SK-N-SH (cell line): ENCODE measurements around the gene CCM2. TPM values are rescaled to one million over a fixed set of nuclear protein-coding genes. Genes with fewer than 3 reads are reported as not detected.

Source experiments
- CTCF ChIA-PET: fragments of 300-600, 350-600 bp; formaldehyde crosslinking; extraction: SDS; loops from one replicate; lab custom pipeline; 2021; lab: Yijun Ruan, JAX
- POLR2A ChIA-PET: fragments of 350-600 bp; sonication (Branson Sonifier 250); formaldehyde crosslinking; extraction: SDS; loops from one replicate; lab custom pipeline; 2020; ENCODE audit warnings: antibody characterized with exemption, inconsistent platforms; lab: Yijun Ruan, JAX
- DNase-seq: peaks from one replicate; pipeline ENCODE4 v3.0.0; 2012
- H2AFZ ChIP-seq: fragments of 200-600 bp; sonication (generic); 2 replicates; pipeline ENCODE4 v1.8.1; 2016; ENCODE audit warnings: antibody characterized with exemption, mild to moderate bottlenecking, low read depth
- H3F3A ChIP-seq: fragments of 200-600 bp; sonication (generic); replicated peaks from 2 replicates; pipeline ENCODE3; 2016; ENCODE audit warnings: antibody characterized with exemption, mild to moderate bottlenecking; ENCODE audit not compliant: insufficient read depth
- H3K27ac ChIP-seq, 2 experiments: fragments of 200-500 bp in 1 of 2; fragments of 200-600 bp in 1 of 2; sonication (Bioruptor generic) in 1 of 2; sonication (generic), shearing (Covaris generic) in 1 of 2; 2 replicates each; pipeline versions ENCODE4 v1.5.1 to v1.6.1; 2014 to 2016; ENCODE audit warnings: low read depth in 2 of 2, inconsistent platforms in 1 of 2, low read length in 1 of 2, mild to moderate bottlenecking in 1 of 2, mixed read lengths in 1 of 2
- H3K27me3 ChIP-seq: fragments of 200-600 bp; sonication (generic), shearing (Covaris generic); 2 replicates; pipeline ENCODE4 v1.6.1; 2016; ENCODE audit warnings: mixed run types; ENCODE audit not compliant: insufficient read depth
- H3K36me3 ChIP-seq, 2 experiments: fragments of 200-500 bp in 1 of 2; fragments of 200-600 bp in 1 of 2; sonication (Bioruptor generic) in 1 of 2; sonication (generic) in 1 of 2; replicated peaks in 1 of 2; 2 replicates each; pipeline versions ENCODE3 to v1.5.1; 2014 to 2016; ENCODE audit warnings: low read length in 1 of 2, mild to moderate bottlenecking in 1 of 2; ENCODE audit not compliant: insufficient read depth in 2 of 2, control insufficient read depth in 1 of 2
- H3K4me1 ChIP-seq, 2 experiments: fragments of 200-500 bp in 1 of 2; fragments of 200-600 bp in 1 of 2; sonication (Bioruptor generic) in 1 of 2; sonication (generic), shearing (Covaris generic) in 1 of 2; 2 replicates each; pipeline versions ENCODE4 v1.5.1 to v1.6.1; 2014 to 2016; ENCODE audit warnings: low read depth in 1 of 2, low read length in 1 of 2, mixed run types in 1 of 2; ENCODE audit not compliant: insufficient read depth in 2 of 2, control insufficient read depth in 1 of 2
- H3K4me2 ChIP-seq: fragments of 200-600 bp; sonication (generic), shearing (Covaris generic); 2 replicates; pipeline ENCODE4 v1.6.1; 2017; ENCODE audit warnings: mixed run types
- H3K4me3 ChIP-seq, 2 experiments: fragments of 200-500 bp in 1 of 2; fragments of 200-600 bp in 1 of 2; sonication (Bioruptor generic) in 1 of 2; sonication (generic), shearing (Covaris generic) in 1 of 2; 2 replicates each; pipeline versions ENCODE4 v1.5.1 to v1.8.1; 2014 to 2016; ENCODE audit warnings: low read depth in 2 of 2, inconsistent platforms in 1 of 2, low read length in 1 of 2, mild to moderate bottlenecking in 1 of 2, mixed read lengths in 1 of 2, moderate library complexity in 1 of 2
- H3K79me2 ChIP-seq: fragments of 200-600 bp; sonication (generic); 2 replicates; pipeline ENCODE4 v1.8.1; 2017; ENCODE audit warnings: mild to moderate bottlenecking; ENCODE audit not compliant: insufficient read depth
- H3K9ac ChIP-seq: fragments of 200-600 bp; sonication (generic); 2 replicates; pipeline ENCODE4 v1.6.1; 2017; ENCODE audit warnings: mixed run types
- H3K9me2 ChIP-seq: fragments of 200-600 bp; sonication (generic); 2 replicates; pipeline ENCODE4 v1.6.1; 2017; ENCODE audit warnings: mixed run types
- H3K9me3 ChIP-seq: fragments of 200-600 bp; sonication (generic); 2 replicates; pipeline ENCODE4 v1.6.1; 2017; ENCODE audit warnings: mixed run types, mild to moderate bottlenecking, moderate library complexity
- H4K20me1 ChIP-seq: fragments of 200-600 bp; sonication (generic); 2 replicates; pipeline ENCODE4 v1.6.1; 2017; ENCODE audit warnings: mild to moderate bottlenecking, mixed run types; ENCODE audit not compliant: insufficient read depth
- CHD2 ChIP-seq: fragments of 150-350 bp; IDR thresholded peaks from 2 replicates; pipeline ENCODE4 v1.6.1; 2018; ENCODE audit warnings: low read length; ENCODE audit not compliant: partially characterized antibody
- EZH2phosphoT487 ChIP-seq: fragments of 200-600 bp; sonication (generic); IDR thresholded peaks from 2 replicates; pipeline ENCODE4 v1.6.1; 2017; ENCODE audit warnings: low read depth, mixed run types, mild to moderate bottlenecking, antibody characterized with exemption, moderate library complexity, borderline replicate concordance
- FOSL2 ChIP-seq: IDR thresholded peaks from 2 replicates; pipeline ENCODE4 v1.4.0; 2012; ENCODE audit warnings: low read depth, mild to moderate bottlenecking, moderate library complexity, borderline replicate concordance
- GATA2 ChIP-seq: sonication (generic); formaldehyde crosslinking; IDR thresholded peaks from 2 replicates; pipeline ENCODE4 v1.5.0; 2020; ENCODE audit warnings: mild to moderate bottlenecking, missing genetic modification reagents
- JUND ChIP-seq: IDR thresholded peaks from 2 replicates; pipeline ENCODE4 v1.4.0; 2012
- RCOR1 ChIP-seq: fragments of 150-350 bp; IDR thresholded peaks from 2 replicates; pipeline ENCODE4 v1.6.1; 2017; ENCODE audit warnings: antibody characterized with exemption, low read length
- RXRA ChIP-seq: IDR thresholded peaks from 2 replicates; pipeline ENCODE4 v1.4.0; 2012; ENCODE audit warnings: low read depth, mild to moderate bottlenecking, borderline replicate concordance
- SIN3A ChIP-seq: IDR thresholded peaks from 2 replicates; pipeline ENCODE4 v1.6.1; 2012; ENCODE audit warnings: low read depth, mild to moderate bottlenecking, low read length, moderate library complexity, borderline replicate concordance
- TAF1 ChIP-seq: IDR thresholded peaks from 2 replicates; pipeline ENCODE4 v1.6.1; 2012; ENCODE audit warnings: low read depth, mild to moderate bottlenecking, low read length, moderate library complexity, borderline replicate concordance
- TCF12 ChIP-seq: IDR thresholded peaks from 2 replicates; pipeline ENCODE4 v1.4.0; 2012
- TEAD4 ChIP-seq: IDR thresholded peaks from 2 replicates; pipeline ENCODE4 v1.4.0; 2012; ENCODE audit warnings: mild to moderate bottlenecking, borderline replicate concordance; ENCODE audit not compliant: insufficient read depth
- WGBS: methylation state at CpG from one replicate; pipeline ENCODE4 v1.1.6; 2017; ENCODE audit warnings: low lambda C conversion rate; 5-methylcytosine and 5-hydroxymethylcytosine counted together
- polyA plus RNA-seq, 3 experiments: library from polyadenylated mRNA; depleted of rRNA; stranded (reverse); fragments of >200 nt; gene quantifications; 2 replicates each; pipeline ENCODE4 v1.2.3, GENCODE V29; 2012
- TF ChIP-seq, protein P1 (sequence below): IDR thresholded peaks from 2 replicates; pipeline ENCODE4; 2012
- TF ChIP-seq, protein P2 (sequence below): IDR thresholded peaks from 2 replicates; pipeline ENCODE4 v1.6.1; 2012; ENCODE audit warnings: mild to moderate bottlenecking, low read depth, low read length, moderate library complexity
- TF ChIP-seq, protein P3 (sequence below): IDR thresholded peaks from 2 replicates; pipeline ENCODE4 v1.4.0; 2012; ENCODE audit warnings: low read depth
- TF ChIP-seq, protein P4 (sequence below): IDR thresholded peaks from 2 replicates; pipeline ENCODE4 v1.4.0; 2012; ENCODE audit warnings: low read depth, borderline replicate concordance

Gene CCM2
- polyA plus RNA-seq, 1 of the 3 experiments (the other 2 are of a cell fraction): 83.2 TPM

DNA sequence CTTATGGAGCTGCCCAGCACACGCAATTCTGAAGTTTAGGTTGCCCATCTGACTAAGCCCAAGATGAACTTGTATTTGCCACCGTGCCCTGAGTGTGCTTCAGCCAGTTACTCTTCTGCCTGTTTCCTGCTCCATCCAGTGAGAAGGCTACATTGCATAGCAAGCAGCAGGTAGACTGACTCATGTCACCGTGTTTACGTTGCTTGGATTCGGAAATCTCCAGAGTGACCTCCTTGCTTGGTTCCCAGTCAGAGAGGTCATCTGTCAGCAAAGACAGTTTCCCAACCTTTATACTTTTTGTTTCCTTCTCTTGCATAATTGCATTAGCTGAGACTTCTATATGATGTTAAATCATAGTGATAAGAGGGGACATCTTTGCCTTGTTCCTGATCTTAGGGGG lies 57.9 kb downstream of the CCM2 start:
- H3K27ac ChIP-seq: no peak overlapping the region
- ChIA-PET POLR2A (no interaction called here), CTCF (no interaction called here)
- no peak overlapping the region for H3K9ac ChIP-seq
- no peak for DNase-seq
- no peaks in the 10 kb centered on the region for H3K9me3 ChIP-seq
- H3K4me3 ChIP-seq: no peak overlapping the region
- TF ChIP-seq TCF12 (no peak), JUND (no peak), FOSL2 (no peak), RXRA (no peak), TAF1 (no peak), RCOR1 (no peak), CHD2 (no peak), EZH2phosphoT487 (no peak), TEAD4 (no peak), SIN3A (no peak), GATA2 (no peak)
- TF ChIP-seq, protein P1, sequence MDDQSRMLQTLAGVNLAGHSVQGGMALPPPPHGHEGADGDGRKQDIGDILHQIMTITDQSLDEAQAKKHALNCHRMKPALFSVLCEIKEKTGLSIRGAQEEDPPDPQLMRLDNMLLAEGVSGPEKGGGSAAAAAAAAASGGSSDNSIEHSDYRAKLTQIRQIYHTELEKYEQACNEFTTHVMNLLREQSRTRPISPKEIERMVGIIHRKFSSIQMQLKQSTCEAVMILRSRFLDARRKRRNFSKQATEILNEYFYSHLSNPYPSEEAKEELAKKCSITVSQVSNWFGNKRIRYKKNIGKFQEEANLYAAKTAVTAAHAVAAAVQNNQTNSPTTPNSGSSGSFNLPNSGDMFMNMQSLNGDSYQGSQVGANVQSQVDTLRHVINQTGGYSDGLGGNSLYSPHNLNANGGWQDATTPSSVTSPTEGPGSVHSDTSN: no peak
- TF ChIP-seq, protein P2, sequence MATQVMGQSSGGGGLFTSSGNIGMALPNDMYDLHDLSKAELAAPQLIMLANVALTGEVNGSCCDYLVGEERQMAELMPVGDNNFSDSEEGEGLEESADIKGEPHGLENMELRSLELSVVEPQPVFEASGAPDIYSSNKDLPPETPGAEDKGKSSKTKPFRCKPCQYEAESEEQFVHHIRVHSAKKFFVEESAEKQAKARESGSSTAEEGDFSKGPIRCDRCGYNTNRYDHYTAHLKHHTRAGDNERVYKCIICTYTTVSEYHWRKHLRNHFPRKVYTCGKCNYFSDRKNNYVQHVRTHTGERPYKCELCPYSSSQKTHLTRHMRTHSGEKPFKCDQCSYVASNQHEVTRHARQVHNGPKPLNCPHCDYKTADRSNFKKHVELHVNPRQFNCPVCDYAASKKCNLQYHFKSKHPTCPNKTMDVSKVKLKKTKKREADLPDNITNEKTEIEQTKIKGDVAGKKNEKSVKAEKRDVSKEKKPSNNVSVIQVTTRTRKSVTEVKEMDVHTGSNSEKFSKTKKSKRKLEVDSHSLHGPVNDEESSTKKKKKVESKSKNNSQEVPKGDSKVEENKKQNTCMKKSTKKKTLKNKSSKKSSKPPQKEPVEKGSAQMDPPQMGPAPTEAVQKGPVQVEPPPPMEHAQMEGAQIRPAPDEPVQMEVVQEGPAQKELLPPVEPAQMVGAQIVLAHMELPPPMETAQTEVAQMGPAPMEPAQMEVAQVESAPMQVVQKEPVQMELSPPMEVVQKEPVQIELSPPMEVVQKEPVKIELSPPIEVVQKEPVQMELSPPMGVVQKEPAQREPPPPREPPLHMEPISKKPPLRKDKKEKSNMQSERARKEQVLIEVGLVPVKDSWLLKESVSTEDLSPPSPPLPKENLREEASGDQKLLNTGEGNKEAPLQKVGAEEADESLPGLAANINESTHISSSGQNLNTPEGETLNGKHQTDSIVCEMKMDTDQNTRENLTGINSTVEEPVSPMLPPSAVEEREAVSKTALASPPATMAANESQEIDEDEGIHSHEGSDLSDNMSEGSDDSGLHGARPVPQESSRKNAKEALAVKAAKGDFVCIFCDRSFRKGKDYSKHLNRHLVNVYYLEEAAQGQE: no peak
- TF ChIP-seq, protein P3, sequence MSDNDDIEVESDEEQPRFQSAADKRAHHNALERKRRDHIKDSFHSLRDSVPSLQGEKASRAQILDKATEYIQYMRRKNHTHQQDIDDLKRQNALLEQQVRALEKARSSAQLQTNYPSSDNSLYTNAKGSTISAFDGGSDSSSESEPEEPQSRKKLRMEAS: no peak
- TF ChIP-seq, protein P4, sequence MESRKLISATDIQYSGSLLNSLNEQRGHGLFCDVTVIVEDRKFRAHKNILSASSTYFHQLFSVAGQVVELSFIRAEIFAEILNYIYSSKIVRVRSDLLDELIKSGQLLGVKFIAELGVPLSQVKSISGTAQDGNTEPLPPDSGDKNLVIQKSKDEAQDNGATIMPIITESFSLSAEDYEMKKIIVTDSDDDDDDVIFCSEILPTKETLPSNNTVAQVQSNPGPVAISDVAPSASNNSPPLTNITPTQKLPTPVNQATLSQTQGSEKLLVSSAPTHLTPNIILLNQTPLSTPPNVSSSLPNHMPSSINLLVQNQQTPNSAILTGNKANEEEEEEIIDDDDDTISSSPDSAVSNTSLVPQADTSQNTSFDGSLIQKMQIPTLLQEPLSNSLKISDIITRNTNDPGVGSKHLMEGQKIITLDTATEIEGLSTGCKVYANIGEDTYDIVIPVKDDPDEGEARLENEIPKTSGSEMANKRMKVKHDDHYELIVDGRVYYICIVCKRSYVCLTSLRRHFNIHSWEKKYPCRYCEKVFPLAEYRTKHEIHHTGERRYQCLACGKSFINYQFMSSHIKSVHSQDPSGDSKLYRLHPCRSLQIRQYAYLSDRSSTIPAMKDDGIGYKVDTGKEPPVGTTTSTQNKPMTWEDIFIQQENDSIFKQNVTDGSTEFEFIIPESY: no peak
- WGBS: 99% methylated on average over 5 of the region's 5 CpGs
- H3K79me2 ChIP-seq: peaks cover 76% of the 10 kb centered on the region
- no peaks in the 10 kb centered on the region for H3K9me2 ChIP-seq
- H4K20me1 ChIP-seq: peaks cover 26% of the 10 kb centered on the region
- no peaks in the 10 kb centered on the region for H3K27me3 ChIP-seq
- no peak overlapping the region for H2AFZ ChIP-seq
- H3K4me1 ChIP-seq: peaks cover 0 to 2% of the 10 kb centered on the region in 2 experiments; a peak in 1 of 4 replicates
- no peaks in the 10 kb centered on the region for H3F3A ChIP-seq
- no peak overlapping the region for H3K4me2 ChIP-seq
- peaks cover 4% of the 10 kb centered on the region in 2 experiments for H3K36me3 ChIP-seq
